Right ventricle myocardium inferior (tissue), 1 donor: ENCODE measurements around the gene PIK3CD. TPM values are rescaled to one million over a fixed set of nuclear protein-coding genes. Genes with fewer than 3 reads are reported as not detected.
A peak's percentile ranks its signal among the peaks of the same experiment; 100 is the strongest.

Experiments used
- ATAC-seq: fragments of 200-7000 bp; cut with Tn5 transposase; one replicate; pipeline ENCODE4 v1.9.1; 2020; ENCODE audit warnings: mild to moderate bottlenecking, moderate library complexity
- DNase-seq: peaks from one replicate; pipeline ENCODE4 v3.0.0; 2021; ENCODE audit errors: missing footprints
- intact Hi-C: fragments of 100-400 bp; cut with DNase I; formaldehyde crosslinking; loops from one replicate; pipeline ENCODE4 v1.11.0; 2022
- total RNA-seq: library from RNA; stranded (reverse); fragmentation: NEBNext Ultra II Directional; extraction: Animal tissue kit (Norgen Biotek cat#: 25700); gene quantifications from one replicate; pipeline ENCODE4 v1.2.1, GENCODE V29; 2021
- donor health status: DM: no; HTN: yes; CAD: no; lungs with severe emphysema.

Gene PIK3CD
- total RNA-seq, 1 donor from 2014 or later: 4.1 TPM

GRCh38 chr1:9723926-9724325, 72.4 kb downstream of the PIK3CD start:
- ATAC-seq (no peak), DNase-seq (no peak)
- intact Hi-C loops: loop anchor here (2.0 kb wide), 1 partner anchor 143 kb away; no protein-coding TSS in a partner anchor

- intact Hi-C loops: loop anchor here (2.0 kb wide), 1 partner anchor 142 kb away; no protein-coding TSS in a partner anchor
- DNase-seq: peak; percentile 85
Measured at GRCh38 chr1:9724706-9725476, 73.4 kb downstream of the PIK3CD start.

DNA sequence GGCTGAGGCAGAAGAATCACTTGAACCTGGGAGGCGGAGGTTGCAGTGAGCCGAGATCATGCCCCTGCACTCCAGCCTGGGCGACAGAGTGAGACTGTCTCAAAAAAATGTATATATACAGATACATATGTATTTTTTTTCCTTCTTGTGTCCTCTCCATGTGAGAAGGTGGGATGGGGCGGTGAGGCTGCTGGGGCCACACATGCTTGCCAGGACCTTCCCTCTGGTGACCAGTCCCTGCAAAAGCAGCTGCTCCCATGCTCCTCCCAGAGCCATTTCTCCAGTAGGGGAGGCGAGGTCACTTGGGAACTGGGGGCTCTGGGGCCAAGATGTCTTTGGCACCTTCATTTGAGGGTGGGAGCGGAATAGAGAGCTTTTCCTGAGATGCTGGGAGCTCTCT, 74.9 kb downstream of the PIK3CD start:
- intact Hi-C loops: no loop called here
- ATAC-seq: no peak
- DNase-seq: no peak

More at GRCh38 chr1:9724706-9725476, 73.4 kb downstream of the PIK3CD start:
- peak; percentile 56 for ATAC-seq

DNA sequence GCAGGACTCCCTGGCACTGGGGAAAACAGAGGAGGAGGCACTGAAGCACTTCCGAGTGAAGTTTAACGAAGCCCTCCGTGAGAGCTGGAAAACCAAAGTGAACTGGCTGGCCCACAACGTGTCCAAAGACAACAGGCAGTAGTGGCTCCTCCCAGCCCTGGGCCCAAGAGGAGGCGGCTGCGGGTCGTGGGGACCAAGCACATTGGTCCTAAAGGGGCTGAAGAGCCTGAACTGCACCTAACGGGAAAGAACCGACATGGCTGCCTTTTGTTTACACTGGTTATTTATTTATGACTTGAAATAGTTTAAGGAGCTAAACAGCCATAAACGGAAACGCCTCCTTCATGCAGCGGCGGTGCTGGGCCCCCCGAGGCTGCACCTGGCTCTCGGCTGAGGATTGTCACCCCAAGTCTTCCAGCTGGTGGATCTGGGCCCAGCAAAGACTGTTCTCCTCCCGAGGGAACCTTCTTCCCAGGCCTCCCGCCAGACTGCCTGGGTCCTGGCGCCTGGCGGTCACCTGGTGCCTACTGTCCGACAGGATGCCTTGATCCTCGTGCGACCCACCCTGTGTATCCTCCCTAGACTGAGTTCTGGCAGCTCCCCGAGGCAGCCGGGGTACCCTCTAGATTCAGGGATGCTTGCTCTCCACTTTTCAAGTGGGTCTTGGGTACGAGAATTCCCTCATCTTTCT, 75.5 kb downstream of the PIK3CD start:
- DNase-seq: no peak
- intact Hi-C loops: no loop called here

DNA sequence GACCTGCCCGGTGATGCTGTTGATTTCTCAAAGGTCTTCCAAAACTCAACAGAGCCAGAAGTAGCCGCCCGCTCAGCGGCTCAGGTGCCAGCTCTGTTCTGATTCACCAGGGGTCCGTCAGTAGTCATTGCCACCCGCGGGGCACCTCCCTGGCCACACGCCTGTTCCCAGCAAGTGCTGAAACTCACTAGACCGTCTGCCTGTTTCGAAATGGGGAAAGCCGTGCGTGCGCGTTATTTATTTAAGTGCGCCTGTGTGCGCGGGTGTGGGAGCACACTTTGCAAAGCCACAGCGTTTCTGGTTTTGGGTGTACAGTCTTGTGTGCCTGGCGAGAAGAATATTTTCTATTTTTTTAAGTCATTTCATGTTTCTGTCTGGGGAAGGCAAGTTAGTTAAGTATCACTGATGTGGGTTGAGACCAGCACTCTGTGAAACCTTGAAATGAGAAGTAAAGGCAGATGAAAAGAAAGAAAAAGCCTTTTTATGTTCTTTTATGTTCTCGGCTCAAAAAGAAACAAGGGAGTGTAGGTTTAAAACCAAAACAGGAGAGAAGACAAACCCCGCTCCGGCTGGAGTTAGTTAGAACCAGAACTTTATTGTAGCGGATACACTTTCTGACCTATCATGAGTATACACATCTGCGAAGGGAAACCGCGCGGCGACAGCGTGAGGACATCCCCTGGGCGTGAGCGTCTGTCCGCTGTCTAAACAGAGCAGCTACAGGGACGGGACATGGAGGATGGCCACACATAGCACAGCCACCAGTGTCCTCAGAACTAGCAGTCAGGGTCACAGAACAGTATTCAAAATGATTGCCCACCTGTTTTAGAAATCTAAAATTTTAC, 77.1 kb downstream of the PIK3CD start:
- ATAC-seq (no peak), DNase-seq (no peak)
- intact Hi-C loops: no loop called here

More for the DNA sequence above, 75.5 kb downstream of the PIK3CD start:
- ATAC-seq: no peak

GRCh38 chr1:9729523-9729922, 78.0 kb downstream of the PIK3CD start:
- ATAC-seq: no peak
- DNase-seq: no peak
- intact Hi-C loops: no loop called here

GRCh38 chr1:9730096-9730901, 78.8 kb downstream of the PIK3CD start:
- intact Hi-C loops: no loop called here
- ATAC-seq (peak; percentile 67), DNase-seq (peak; percentile 88)

DNA sequence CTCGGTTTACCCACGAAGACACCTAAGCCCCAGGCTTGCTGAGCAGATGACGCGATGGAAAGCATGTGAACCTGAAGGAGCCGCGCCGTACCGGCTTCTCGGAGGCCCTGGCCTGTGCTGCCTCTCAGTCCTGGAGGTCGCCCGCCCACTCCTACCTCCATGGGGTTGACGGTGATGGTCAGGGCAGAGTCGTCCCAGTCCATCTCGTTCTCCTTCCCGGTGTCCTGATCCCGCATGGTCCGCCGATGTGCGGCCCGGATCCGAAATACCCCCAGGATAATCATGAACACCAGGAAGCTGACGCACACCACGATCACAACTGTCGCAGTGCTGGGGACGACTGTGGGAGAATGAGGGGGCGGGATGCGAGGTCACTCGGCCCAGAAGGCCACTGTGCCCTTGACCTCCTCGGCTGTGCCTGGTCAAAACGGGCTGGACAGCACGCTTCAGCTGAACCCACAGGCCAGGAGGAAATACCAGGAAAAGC, 79.6 kb downstream of the PIK3CD start:
- DNase-seq (no peak), ATAC-seq (no peak)
- intact Hi-C loops: no loop called here

DNA sequence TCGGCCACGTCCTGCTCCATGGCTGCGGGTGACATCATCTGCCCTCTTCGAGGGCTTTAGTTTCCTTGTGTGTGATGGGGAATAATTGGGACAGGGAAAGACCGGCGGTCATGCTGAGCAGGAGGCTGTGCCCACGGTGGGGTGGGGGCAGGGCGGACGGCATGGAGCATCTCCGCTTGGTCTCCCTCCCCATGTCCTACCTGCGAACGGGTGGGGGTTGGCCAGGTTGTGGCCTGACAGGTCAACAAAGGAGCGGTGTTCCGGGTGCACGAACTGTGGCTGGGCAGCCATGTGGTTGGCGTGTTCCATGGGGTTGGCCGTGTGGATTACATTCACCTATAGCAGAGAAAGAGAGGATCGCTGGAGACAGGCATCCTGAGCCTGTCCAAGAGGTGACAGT, 80.0 kb downstream of the PIK3CD start:
- ATAC-seq (no peak), DNase-seq (no peak)
- intact Hi-C loops: no loop called here

GRCh38 chr1:9732123-9732971, 80.8 kb downstream of the PIK3CD start:
- no peak for ATAC-seq
- DNase-seq: peak; percentile 11
- intact Hi-C loops: no loop called here

DNA sequence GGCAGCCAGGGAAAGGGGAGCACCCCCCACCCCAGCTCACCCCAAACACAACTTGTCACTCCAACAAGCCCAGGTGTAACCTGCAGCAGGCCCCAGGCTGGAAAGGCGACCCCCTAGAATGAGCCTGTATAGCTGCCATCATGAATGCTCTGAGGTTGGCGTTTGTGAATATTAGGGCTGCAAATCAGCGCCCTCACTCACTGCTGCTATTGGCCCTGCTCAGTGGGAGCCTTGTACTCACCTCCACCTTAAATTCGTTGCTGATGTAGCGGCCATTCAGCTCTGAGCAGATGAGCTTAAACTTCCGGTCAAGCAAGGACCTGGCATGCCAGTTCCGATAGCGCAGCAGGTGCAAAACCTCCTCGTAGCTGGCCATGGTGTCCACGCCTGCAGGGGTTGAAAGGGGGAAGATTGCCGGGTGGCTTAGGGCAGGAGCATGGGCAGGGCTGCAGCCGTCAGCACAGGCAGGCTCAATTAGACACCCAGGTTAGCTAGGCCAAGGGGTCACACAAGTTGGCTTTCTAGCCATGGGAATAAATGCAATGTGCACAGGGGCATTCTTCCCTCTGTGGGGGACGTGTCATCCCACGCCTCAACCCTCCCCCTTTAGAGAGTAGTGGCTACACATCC, 81.7 kb downstream of the PIK3CD start:
- ATAC-seq: no peak
- peak; percentile 20 for DNase-seq
- intact Hi-C loops: no loop called here

GRCh38 chr1:9735800-9736199, 84.3 kb downstream of the PIK3CD start:
- DNase-seq: no peak

DNA sequence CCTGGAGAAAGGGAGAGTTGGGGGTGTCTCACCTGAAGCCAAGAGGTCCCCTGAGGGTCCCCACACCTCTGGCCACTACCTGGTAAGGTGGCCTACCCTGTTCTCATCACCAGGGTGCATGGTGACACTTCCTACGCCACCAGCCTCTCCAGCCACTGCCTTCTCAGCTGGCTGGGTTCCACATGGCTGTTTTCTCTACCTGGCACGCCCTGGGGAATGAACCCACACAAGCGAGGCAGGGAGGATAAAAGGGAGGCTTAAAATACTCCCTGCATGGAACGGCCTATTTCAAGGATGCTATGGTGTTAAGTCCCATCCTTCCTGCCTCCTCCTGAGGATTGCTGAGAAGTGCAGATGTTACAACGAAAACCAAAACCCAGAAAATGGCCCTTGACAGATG, 84.7 kb downstream of the PIK3CD start:
- ATAC-seq (no peak), DNase-seq (no peak)
- intact Hi-C loops: no loop called here

More at GRCh38 chr1:9735800-9736199, 84.3 kb downstream of the PIK3CD start:
- ATAC-seq: no peak
- intact Hi-C loops: no loop called here

DNA sequence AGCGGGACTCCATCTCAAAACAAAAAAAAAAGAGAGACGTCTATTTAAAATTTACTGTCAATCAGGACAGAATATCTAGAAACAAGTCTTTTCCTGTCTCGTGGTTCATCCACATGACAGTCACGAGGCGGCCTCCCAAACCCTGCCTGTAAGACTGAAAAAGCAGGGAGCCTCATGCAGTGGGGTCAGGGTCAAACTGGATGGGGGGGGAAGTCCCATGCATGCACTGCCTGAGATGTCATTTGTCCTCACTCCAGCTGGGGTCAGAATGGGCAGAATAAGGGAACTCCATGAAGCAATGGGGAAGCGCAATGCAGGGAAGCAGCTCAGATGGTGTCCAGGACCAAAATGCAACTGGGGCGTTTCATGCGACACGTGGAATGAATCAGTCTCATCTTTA, 85.5 kb downstream of the PIK3CD start:
- ATAC-seq (no peak), DNase-seq (no peak)
- intact Hi-C loops: no loop called here

DNA sequence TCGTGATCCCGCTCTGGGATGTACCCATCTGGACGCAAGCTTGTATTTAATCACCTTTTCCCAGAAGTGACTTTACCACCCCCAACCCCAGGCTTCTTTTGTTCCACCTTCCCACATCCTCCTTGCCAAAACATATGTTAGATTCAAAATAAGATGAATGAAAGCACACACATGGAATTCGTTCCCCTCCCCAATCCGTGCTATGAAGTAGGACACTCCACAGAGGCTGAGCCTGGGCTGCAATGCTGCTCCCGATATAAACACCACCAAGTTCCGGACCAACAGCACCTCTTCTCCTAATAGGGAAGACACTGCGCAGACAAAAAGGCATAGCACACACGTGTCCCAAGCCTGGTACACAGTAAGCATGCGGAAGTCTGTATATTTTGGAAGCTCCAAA, 86.1 kb downstream of the PIK3CD start:
- ATAC-seq: no peak
- intact Hi-C loops: no loop called here

GRCh38 chr1:9744106-9744799, 92.7 kb downstream of the PIK3CD start:
- DNase-seq (no peak), ATAC-seq (no peak)
- intact Hi-C loops: no loop called here

More for the DNA sequence above, 86.1 kb downstream of the PIK3CD start:
- DNase-seq: no peak
